Activated CD4-positive, alpha-beta memory T cell treated with anti-CD3 and anti-CD28 coated beads, Interleukin-2, amount 10 ng/mL, durations not matched to agents 7 days and 5 days (primary cell): ENCODE data around the gene BBC3. TPM values are rescaled to one million over a fixed set of nuclear protein-coding genes. Genes with fewer than 3 reads are reported as not detected.
A peak's percentile ranks its signal among the peaks of the same experiment; 100 is the strongest.
"Not testable (repeated sequence)": the region's sequence is repeated elsewhere in the genome, so short reads cannot be mapped to it uniquely, and the experiment has no call there.

ENCODE experiments used
- CTCF ChIA-PET: fragments of 350-600 bp; sonication (Branson Sonifier 250); formaldehyde crosslinking; loops from one replicate; lab custom pipeline; 2021; ENCODE audit warnings: antibody characterized with exemption, inconsistent platforms; lab: Charles Lee
- POLR2A ChIA-PET: fragments of 350-600 bp; sonication (Branson Sonifier 250); formaldehyde crosslinking; loops from one replicate; lab custom pipeline; 2021; ENCODE audit warnings: antibody characterized with exemption; lab: Charles Lee
- DNase-seq: peaks from one replicate; pipeline ENCODE4 v3.0.0-alpha.2; 2020
- H3K27ac Mint-ChIP-seq: one replicate; pipeline ENCODE4 v1.8.0; 2021; ENCODE audit warnings: mild to moderate bottlenecking, mixed read lengths
- H3K27me3 Mint-ChIP-seq: one replicate; pipeline ENCODE4 v1.8.0; 2021; ENCODE audit warnings: mixed read lengths
- H3K36me3 Mint-ChIP-seq: one replicate; pipeline ENCODE4 v1.8.0; 2021; ENCODE audit warnings: low read depth, mixed read lengths
- H3K4me1 Mint-ChIP-seq: one replicate; pipeline ENCODE4 v1.8.0; 2021; ENCODE audit warnings: mixed read lengths
- H3K4me3 Mint-ChIP-seq: one replicate; pipeline ENCODE4 v1.8.0; 2021; ENCODE audit warnings: mild to moderate bottlenecking, mixed read lengths
- H3K9me3 Mint-ChIP-seq: one replicate; pipeline ENCODE4 v1.8.0; 2021; ENCODE audit warnings: mixed read lengths
- total RNA-seq, 2 experiments: library from RNA; stranded (reverse); gene quantifications; one replicate each; pipeline ENCODE4 v1.2.3, GENCODE V29; 2021

The BBC3 gene
- 10 to 100 TPM; 17.3 to 19.0 TPM for total RNA-seq

- Mint-ChIP-seq H3K9me3 (no peaks in the 10 kb centered on the region), H3K27me3 (no peaks in the 10 kb centered on the region), H3K4me1 (peaks cover 29% of the 10 kb centered on the region), H3K36me3 (no peaks in the 10 kb centered on the region), H3K4me3 (peak within 1 kb of the TSS; percentile 63), H3K27ac (peak within 1 kb of the TSS; percentile 85)
- ChIA-PET POLR2A (no interaction called here), CTCF (no interaction called here)
- DNase-seq = no peak
These were observed at the start of gene BBC3 for GRCh38 chr19:47230921-47231214. BBC3 (minus strand) TSS chr19:47231199; CDS start chr19:47228431, 2,768 bp downstream.

- CTCF ChIA-PET = interaction anchor here (1.6 to 1.9 kb wide), 2 partner anchors 18 to 69 kb away, joined by 7 read pairs; partner anchors contain the start of gene DHX34
- no peak overlapping the region for H3K4me3 Mint-ChIP-seq
- peak; percentile 72 for DNase-seq
- no peaks in the 10 kb centered on the region for H3K27me3 Mint-ChIP-seq
- H3K36me3 Mint-ChIP-seq = peaks cover 10% of the 10 kb centered on the region
- peaks cover 11% of the 10 kb centered on the region for H3K4me1 Mint-ChIP-seq
- POLR2A ChIA-PET = no interaction called here
- no peaks in the 10 kb centered on the region for H3K9me3 Mint-ChIP-seq
- H3K27ac Mint-ChIP-seq = no peak overlapping the region
These were observed 49.3 kb upstream of the BBC3 start for GRCh38 chr19:47280183-47280797.

- ChIA-PET POLR2A (interaction anchor here (1.2 to 2.1 kb wide), 2 partner anchors 8 to 239 kb away, joined by 3 to 9 read pairs; no protein-coding TSS in a partner anchor), CTCF (interaction anchor here (0.9 to 1.2 kb wide), 4 partner anchors 10 to 73 kb away, joined by 3 to 5 read pairs (median 4); partner anchors contain the start of genes CCDC9 and DHX34)
- DNase-seq, H3K36me3 Mint-ChIP-seq, H3K27me3 Mint-ChIP-seq, H3K4me3 Mint-ChIP-seq, H3K9me3 Mint-ChIP-seq, H3K27ac Mint-ChIP-seq: not testable (repeated sequence)
- H3K4me1 Mint-ChIP-seq = peaks cover 23% of the 10 kb centered on the region
These were observed 45.5 kb upstream of the BBC3 start for GRCh38 chr19:47276513-47276912.

GRCh38 chr19:47275791-47276461 lies 44.9 kb upstream of the BBC3 start:
- Mint-ChIP-seq H3K4me1 (peaks cover 23% of the 10 kb centered on the region), H3K36me3 (peaks cover 13% of the 10 kb centered on the region), H3K9me3 (no peaks in the 10 kb centered on the region), H3K4me3 (peak overlapping the region; percentile 58), H3K27ac (no peak overlapping the region), H3K27me3 (no peaks in the 10 kb centered on the region)
- ChIA-PET POLR2A (interaction anchor here (1.2 to 4.4 kb wide), 5 partner anchors 9 to 240 kb away, joined by 3 to 85 read pairs (median 14); partner anchors contain the start of genes CCDC9, DHX34 and ZC3H4), CTCF (interaction anchor here (0.8 to 2.8 kb wide), 9 partner anchors 9 to 152 kb away, joined by 3 to 17 read pairs (median 5); partner anchors contain the start of genes CCDC9 and DHX34)
- DNase-seq = no peak

GRCh38 chr19:47274891-47275761 lies 44.1 kb upstream of the BBC3 start:
- Mint-ChIP-seq H3K27me3 (no peaks in the 10 kb centered on the region), H3K4me1 (peaks cover 23% of the 10 kb centered on the region), H3K4me3 (peak overlapping the region; percentile 58), H3K9me3 (no peaks in the 10 kb centered on the region), H3K36me3 (peaks cover 21% of the 10 kb centered on the region), H3K27ac (no peak overlapping the region)
- CTCF ChIA-PET = interaction anchor here (0.8 to 2.8 kb wide), 11 partner anchors 8 to 153 kb away, joined by 3 to 17 read pairs (median 6); partner anchors contain the start of gene DHX34
- no peak for DNase-seq
- POLR2A ChIA-PET = interaction anchor here (0.8 to 4.4 kb wide), 17 partner anchors 10 to 1050 kb away, joined by 3 to 85 read pairs (median 5); partner anchors contain the start of genes CCDC9, DHX34, EMP3 and KPTN

GRCh38 chr19:47274071-47274890 lies 43.3 kb upstream of the BBC3 start, which contains the start of gene INAFM1:
INAFM1 (plus strand) TSS chr19:47274885; CDS start chr19:47274920, 35 bp downstream.
- Mint-ChIP-seq H3K27me3 (no peaks in the 10 kb centered on the region), H3K27ac (peak within 1 kb of the TSS; percentile 99), H3K36me3 (peaks cover 20% of the 10 kb centered on the region), H3K4me3 (peak within 1 kb of the TSS; percentile 98), H3K4me1 (peaks cover 21% of the 10 kb centered on the region), H3K9me3 (no peaks in the 10 kb centered on the region)
- ChIA-PET CTCF (interaction anchor here (0.6 to 2.8 kb wide), 15 partner anchors 9 to 425 kb away, joined by 3 to 17 read pairs (median 6); partner anchors contain the start of genes CCDC9, DHX34, KPTN and ZC3H4), POLR2A (interaction anchor here (0.8 to 4.4 kb wide), 28 partner anchors 9 to 1051 kb away, joined by 3 to 85 read pairs (median 4); partner anchors contain the start of genes CCDC9, DHX34, EMP3 and KPTN)
- peak; percentile 99 for DNase-seq

GRCh38 chr19:47273313-47274070 lies 42.5 kb upstream of the BBC3 start:
- no peaks in the 10 kb centered on the region for H3K27me3 Mint-ChIP-seq
- ChIA-PET POLR2A (interaction anchor here (0.8 to 4.4 kb wide), 24 partner anchors 8 to 1052 kb away, joined by 3 to 85 read pairs (median 5); partner anchors contain the start of genes CCDC9, DHX34, EMP3 and KPTN), CTCF (interaction anchor here (0.6 to 2.8 kb wide), 13 partner anchors 9 to 426 kb away, joined by 3 to 17 read pairs (median 6); partner anchors contain the start of genes CCDC9, DHX34 and KPTN)
- H3K36me3 Mint-ChIP-seq = peaks cover 20% of the 10 kb centered on the region
- H3K27ac Mint-ChIP-seq = peak overlapping the region; percentile 99
- DNase-seq = peak; percentile 93
- no peaks in the 10 kb centered on the region for H3K9me3 Mint-ChIP-seq
- peak overlapping the region; percentile 98 for H3K4me3 Mint-ChIP-seq
- peaks cover 21% of the 10 kb centered on the region for H3K4me1 Mint-ChIP-seq

- ChIA-PET CTCF (no interaction called here), POLR2A (interaction anchor here (1.4 to 4.4 kb wide), 3 partner anchors 13 to 160 kb away, joined by 11 to 31 read pairs (median 12); partner anchors contain the start of genes CCDC9 and ZC3H4)
- Mint-ChIP-seq H3K27me3 (no peaks in the 10 kb centered on the region), H3K4me1 (peaks cover 19% of the 10 kb centered on the region), H3K36me3 (peaks cover 22% of the 10 kb centered on the region), H3K27ac (peak overlapping the region; percentile 76), H3K4me3 (peak overlapping the region; percentile 98), H3K9me3 (no peaks in the 10 kb centered on the region)
- no peak for DNase-seq
These were observed 41.7 kb upstream of the BBC3 start for GRCh38 chr19:47272448-47273312.

GRCh38 chr19:47271949-47272348 lies 41.0 kb upstream of the BBC3 start:
- no peaks in the 10 kb centered on the region for H3K27me3 Mint-ChIP-seq
- peaks cover 29% of the 10 kb centered on the region for H3K36me3 Mint-ChIP-seq
- ChIA-PET CTCF (no interaction called here), POLR2A (interaction anchor here (1.4 to 4.4 kb wide), 3 partner anchors 12 to 159 kb away, joined by 11 to 31 read pairs (median 12); partner anchors contain the start of genes CCDC9 and ZC3H4)
- H3K27ac Mint-ChIP-seq = no peak overlapping the region
- no peak for DNase-seq
- H3K4me1 Mint-ChIP-seq = peaks cover 19% of the 10 kb centered on the region
- H3K9me3 Mint-ChIP-seq = no peaks in the 10 kb centered on the region
- H3K4me3 Mint-ChIP-seq = peak overlapping the region; percentile 98

GRCh38 chr19:47270408-47270807 lies 39.4 kb upstream of the BBC3 start:
- H3K36me3 Mint-ChIP-seq = peaks cover 34% of the 10 kb centered on the region
- no peak overlapping the region for H3K27ac Mint-ChIP-seq
- no peak for DNase-seq
- H3K9me3 Mint-ChIP-seq = no peaks in the 10 kb centered on the region
- peaks cover 13% of the 10 kb centered on the region for H3K4me1 Mint-ChIP-seq
- ChIA-PET POLR2A (interaction anchor here (0.7 to 3.9 kb wide), 2 partner anchors 10 to 13 kb away, joined by 3 to 12 read pairs; no protein-coding TSS in a partner anchor), CTCF (no interaction called here)
- no peak overlapping the region for H3K4me3 Mint-ChIP-seq
- H3K27me3 Mint-ChIP-seq = no peaks in the 10 kb centered on the region
